Right lung (tissue), 5 donors: Measurements from ENCODE around the gene POMT1. TPM values are rescaled to one million over a fixed set of nuclear protein-coding genes. Genes with fewer than 3 reads are reported as not detected.
"Not testable (repeated sequence)": the region's sequence is repeated elsewhere in the genome, so short reads cannot be mapped to it uniquely, and the experiment has no call there.

Experiments
- DNase-seq, 2 donors: peaks; one replicate each; pipeline ENCODE4 v3.0.0-alpha.2; 2013
- polyA plus RNA-seq, 5 donors: library from polyadenylated mRNA; unstranded; fragments of 120-200 nt; gene quantifications; one replicate each; pipeline versions ENCODE4 v1.2.1 to v1.2.3, GENCODE V29; 2013; ENCODE audit warnings: inconsistent platforms in 1 of 5, low replicate concordance in 1 of 5; ENCODE audit not compliant: insufficient read length in 5 of 5, insufficient read depth in 1 of 5

Gene POMT1
- polyA plus RNA-seq, 5 donors = 32.7 to 52.6 (median 36.0) TPM

DNA sequence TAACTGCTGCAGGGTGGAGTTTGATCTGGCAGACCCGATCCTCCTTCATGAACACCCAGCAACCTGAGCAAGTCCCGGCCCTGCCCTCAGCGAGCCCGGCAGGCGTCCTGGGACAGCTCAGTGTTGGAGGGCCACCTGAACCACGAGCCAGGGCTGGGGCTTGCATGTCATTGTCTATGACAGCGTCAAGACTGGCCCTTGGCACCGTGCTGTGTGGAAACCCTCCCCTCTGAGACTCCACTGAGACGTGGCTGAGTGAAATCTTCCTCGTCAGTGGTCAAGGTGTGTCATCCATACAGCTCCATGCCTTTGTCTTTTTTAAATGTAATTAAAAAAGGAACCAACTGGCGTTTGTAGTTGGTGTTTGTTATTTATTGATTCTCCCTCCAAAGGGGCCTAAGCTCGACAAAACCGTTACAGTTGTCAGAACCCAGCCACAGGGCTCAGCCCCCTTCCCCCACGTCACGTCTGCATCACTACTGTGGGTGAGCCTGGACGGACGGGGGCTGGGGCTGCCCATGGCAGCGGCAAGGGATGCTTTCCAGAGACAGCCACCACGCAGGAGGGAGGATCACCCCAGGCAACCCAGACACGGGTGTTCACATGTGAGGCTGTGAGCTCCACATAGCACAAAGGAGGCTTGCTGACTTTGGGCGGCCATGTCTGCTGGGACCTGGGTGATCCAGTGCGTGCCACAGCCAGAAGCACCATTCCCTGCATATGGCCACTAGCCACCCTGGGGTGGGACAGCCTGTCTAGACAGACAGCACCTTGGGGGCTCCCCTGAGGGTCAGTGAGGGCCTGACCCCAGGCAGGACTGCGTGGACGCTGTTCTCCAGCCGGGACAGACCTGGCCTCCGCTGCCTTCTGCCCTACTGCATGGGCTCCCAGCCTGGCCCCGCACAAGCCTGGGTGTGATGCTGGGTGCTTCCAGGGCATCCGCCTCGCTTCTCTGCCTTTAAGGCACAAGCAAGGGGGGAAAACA is 21.0 kb downstream of the POMT1 start:
- DNase-seq = no peak

DNA sequence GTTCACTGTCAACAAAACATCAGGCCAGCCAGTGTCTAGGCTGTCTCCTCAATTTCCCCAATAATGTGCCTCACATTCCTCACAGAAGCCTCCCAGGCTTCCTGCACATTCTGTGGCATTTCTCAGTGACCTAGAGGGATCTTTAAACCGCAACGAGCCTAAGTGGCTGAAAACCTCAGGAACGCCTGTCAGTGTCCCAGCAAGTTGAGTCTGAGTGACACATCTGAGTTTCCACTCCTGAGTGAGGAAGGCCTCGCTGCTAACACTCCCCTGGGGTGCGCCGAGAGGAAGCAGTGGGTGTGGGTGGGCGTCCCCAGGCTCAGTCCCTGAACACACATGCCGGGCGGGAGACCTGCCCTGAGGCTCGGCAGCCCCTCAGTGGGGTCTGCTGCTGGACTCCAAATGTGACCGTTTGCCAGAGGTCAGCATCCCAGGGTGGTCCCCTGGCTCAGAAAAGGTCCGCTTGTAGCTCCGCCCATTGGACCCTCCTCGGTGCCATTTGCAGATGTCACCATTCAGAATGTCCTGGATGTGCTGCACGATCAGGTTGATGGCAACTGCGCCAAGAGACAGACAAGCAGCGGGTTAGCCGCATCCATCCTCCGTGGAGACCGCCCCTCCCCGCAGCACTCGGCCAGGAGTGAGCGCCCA is 22.1 kb downstream of the POMT1 start:
- DNase-seq = no peak

DNA sequence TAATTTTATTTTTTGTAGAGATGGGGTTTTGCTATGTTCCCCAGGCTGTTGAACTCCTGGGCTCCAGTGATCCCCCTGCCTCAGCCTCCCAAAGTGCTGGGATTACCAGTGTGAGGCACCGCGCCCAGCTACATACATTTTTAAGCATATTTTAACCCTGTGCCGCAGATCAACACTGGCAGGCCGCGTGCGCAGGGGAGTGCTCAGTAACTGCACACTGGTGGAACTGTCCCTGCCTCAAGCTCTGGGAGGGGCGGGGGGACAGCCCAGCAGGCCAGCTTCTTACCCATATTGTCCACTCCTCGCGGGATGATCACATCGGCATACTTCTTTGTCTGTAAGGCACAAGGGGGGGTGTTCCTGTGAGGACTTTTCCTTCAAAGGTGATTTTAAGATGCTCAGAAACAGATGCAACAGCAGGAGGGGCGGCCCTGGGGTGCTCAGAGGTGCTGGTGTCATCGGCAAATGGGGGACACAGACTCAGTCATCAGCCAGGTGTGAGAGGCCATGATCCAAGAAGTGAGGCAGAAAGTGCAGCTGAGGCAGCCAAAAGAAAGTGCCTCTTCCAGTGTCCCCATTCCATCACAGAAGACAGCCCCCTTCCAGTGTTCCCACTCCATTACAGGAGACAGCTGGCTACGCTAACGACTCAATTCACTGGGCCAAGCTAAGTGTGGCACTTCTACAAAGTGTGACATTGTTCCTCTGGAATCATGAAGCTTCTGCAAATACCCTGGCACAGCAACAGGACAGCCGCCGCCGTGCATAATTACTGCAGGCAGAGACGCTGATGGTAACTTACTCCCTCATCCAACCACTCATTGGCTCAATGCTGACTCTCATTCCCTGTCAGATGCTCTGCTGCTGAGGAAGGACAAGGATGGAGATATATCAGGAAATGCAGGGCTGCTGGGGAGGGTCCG is 23.2 kb downstream of the POMT1 start:
- DNase-seq = no peak

DNA sequence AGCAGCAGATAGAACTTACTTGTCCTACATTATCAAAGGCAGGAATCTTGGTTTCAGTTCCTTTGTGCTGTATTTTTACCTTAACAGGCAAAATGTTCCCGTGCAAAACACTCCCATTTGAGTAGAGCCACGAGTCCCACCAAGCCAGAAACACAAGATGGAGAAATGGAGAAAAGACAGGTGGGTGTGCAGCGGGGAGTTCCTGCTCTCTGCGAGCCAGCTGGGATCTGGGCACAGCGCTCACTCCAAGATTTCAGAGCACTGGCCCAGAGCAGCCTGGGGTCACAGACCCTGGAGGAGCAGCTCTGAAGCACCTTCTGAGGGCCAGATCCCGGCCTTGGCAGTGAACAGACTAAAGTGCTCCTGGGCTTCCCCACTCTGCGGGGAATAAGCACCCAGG is 25.5 kb downstream of the POMT1 start:
- no peak for DNase-seq

DNA sequence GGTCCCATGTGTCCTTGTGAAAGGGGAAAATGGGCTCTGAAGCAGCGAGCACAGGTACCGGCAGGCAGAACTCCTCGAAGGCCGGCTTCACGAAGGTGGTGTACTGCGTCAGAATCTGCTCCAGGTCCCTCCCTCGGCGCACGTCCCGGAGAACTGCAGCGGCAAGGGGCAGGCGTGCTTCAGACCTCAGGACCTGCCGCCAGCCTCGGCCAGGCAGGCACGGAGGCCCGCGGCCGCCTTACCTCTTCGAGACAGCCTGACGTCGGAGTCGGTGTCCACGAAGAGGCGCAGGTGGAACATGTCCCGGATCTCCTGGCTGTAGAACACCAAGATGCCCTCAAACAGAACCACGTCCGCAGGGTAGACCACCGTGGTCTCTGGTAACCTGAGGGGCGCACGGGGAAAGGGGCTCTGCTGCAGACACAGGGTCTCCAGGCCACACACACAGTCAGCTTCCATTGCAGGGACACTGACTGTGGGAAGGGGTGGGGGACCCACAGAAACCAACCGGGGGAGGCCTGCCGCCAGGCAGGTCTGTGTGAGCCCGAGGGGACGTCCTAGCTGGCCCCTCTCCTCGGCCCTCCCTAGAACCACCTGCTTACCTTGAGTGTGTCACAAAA is 26.3 kb downstream of the POMT1 start:
- no peak for DNase-seq

DNA sequence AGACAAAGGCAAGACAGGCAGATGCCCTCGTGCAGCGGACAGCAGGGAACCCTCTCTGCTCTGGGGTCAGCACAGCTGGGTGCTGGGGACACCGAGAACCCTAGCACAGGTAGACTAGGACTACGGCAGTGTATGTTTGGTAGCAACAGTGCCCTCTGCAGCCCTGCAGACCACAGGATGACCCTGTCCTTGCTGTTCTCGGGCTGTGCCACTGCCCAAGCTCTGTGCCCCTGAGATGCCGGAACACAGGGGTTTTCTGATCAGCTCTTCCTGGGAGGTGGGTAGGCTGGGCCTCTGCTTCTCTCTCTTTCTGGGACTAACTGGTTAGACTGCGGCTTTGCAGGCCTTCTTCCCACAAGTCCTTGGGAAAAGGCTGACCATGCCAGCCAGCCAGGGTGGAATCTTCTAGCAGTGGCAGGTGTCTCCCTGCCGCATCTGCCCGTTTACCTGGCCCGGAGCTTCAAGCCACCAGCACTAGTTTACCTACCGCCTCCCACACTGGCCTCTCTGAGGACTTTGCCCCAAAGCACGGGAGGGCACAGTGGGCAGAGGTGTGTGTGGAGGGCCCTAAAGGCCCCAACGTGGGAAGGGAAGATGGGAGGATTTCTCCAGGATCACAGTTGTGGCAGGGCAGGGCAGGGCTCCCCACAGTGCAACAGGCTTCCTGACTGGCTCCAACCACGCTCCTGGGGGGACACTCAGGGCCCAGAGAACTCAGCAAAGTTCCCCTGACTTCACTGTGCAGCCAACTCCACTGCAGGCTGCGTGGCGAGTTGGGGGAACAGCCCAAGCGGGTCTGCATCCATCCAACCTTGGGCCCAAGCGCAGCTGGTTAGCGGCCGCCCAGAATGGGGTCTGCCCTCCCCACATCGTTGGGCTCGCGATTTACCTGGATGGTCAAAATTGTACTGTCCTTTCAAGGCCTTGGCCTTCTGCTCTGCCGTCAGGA is 27.2 kb downstream of the POMT1 start:
- DNase-seq = no peak

DNA sequence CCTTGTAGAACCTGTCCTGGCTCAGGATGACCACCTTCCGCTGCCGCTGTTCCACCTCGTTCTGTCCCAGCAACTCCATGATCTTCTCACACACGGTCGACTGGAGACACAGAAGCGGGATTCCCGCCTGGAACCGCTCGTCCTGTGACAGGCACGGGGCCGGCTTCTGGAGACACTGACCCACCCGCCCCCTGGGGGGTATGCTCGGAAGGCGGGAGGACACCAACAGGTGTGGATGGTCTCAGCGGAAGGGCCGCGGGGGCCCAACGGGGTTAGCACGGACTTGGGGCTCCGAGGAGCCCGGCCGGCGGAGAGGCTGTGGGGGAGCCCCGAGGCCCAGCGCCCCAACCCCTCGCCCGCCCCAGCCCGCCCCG is 27.8 kb downstream of the POMT1 start:
- no peak for DNase-seq

DNA sequence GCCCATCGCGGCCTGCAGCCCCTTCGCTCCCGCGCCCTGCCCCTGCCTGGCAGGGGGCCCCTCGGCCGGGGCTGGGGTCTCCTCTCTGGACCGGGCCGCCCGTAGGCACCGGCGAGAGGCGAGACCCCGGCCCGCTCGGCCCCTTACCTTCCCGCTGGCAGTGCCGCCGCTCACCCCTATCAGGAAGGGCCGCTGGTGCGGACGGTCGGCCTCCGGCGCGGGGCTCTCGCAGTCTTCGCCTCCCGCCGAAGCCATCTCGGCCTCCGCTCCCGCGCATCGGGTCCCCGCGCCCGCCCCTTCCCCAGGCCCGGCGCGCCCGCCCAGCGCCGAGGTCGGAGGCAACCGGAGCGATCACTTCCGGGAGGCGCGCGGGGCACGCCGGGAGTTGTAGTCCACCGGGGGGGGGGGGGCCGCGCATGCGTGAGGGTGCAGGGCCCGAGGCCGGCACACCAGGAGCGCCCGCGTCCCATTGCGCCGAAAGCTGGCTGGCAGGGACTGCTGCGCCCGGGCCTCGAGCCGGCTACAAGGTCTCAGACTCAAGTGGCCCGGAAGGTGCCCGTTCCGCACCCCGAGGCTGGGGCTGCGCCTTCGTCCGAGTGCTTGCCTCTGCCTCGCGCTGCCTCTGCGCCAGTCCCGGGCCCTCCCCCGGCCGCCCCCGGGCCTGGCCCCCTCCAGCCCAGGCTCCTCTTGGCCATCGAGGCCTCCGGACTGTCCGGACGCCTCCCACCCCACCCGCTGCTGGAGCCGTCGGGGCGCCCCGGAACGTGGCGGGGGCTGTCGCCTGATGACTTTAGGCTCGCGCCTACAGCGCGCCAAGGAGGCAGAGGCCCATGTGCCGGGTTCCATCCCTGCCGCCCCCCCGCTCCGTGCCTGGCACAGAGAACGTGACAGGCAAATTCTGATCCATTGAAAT is 28.5 kb downstream of the POMT1 start, which contains the start of gene UCK1:
Gene UCK1 (minus strand): TSS at position 344 of the 913 bp plus-strand sequence. CDS start 89 bp downstream, at position 255.
- peak; percentile 85 to 86 for DNase-seq

DNA sequence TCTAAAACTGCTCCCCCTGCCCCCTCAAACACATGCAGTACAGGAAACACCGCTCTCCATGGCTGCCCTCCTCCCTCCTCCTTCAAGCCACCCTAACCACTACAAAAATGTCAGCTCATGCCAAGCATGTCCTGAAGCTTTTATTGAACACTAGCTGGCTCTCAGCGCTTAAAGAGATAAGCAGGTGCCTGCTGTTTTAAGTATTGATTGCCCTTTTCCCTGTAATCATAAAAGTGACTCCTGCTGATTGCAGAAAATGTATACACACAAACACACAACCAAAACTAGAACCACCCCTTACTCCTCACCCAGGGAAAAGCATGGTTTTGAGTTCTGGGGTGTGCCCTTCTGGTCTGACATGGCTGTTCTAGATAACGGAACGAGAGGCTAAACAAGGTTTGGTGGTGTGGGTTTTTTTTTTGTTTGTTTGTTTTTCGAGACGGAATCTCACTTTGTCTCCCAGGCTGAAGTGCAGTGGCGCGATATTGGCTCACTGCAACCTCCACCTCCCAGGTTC is 32.1 kb downstream of the POMT1 start:
- DNase-seq = no peak

DNA sequence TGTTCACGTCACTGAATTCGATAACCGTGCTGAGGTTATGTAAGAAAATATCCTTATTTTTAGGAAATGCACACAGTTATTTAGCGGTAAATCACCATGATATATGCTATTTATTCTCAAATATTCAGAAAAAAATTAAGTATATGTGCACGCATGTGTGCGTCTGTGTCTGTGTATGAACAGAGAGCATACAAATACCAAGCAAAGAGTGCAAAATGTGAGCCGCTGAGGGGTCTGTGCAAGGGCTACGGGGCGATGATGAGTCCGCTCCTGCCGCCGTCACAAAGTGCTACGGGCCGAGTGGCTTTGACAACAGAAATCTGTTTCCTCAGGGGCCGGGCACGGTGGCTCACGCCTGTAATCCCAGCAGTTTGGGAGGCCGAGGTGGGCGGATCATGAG is 35.2 kb downstream of the POMT1 start:
- no peak for DNase-seq

DNA sequence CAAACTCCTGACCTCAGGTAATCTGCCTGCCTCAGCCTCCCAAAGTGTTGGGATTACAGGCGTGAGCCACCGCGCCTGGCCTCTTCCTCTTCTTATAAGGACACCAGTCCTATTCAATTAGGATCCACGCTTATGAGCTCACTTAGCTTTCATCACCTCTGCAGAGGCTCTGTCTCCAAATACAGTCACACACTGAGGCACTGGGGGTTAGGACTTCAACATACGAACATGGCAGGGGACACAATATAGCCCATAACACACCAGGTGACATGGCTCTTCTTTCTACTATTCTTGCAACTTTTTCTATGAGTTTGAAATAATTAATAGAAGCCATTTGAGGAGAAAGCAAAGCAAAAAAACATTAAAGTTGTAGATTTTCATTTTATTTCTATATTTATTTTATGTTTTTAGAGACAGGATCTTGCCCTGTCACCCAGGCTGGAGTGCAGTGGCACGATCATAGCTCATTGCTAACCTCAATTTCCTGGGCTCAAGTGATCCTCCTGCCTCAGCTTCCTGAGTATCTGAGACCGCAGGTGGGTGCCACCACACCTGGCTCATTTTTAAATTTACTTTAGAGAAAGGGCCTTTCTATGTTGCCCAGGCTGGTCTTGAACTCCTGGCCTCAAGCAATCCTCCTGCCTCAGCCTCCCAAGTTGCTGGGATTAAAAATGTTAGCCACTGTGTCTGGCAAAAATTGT is 36.7 kb downstream of the POMT1 start:
- no peak for DNase-seq

DNA sequence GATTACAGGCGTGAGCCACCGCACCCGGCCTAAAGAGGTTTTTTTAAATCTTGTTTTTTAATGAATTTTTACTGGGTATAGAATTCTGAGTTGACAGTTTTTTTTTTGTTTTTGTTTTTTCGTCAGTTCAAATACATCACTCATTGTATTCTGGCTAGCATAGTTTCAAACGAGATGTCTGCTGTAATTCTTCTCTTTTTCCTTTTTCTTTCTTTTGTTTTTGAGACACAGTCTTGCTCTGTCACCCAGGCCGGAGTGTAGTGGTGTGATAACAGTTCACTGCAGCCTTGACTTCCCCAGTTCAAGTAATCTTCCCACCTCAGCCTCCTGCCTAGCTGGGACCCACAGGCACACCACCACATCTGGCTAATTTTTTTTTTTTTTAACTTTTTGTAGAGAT is 40.4 kb downstream of the POMT1 start:
- DNase-seq = no peak

DNA sequence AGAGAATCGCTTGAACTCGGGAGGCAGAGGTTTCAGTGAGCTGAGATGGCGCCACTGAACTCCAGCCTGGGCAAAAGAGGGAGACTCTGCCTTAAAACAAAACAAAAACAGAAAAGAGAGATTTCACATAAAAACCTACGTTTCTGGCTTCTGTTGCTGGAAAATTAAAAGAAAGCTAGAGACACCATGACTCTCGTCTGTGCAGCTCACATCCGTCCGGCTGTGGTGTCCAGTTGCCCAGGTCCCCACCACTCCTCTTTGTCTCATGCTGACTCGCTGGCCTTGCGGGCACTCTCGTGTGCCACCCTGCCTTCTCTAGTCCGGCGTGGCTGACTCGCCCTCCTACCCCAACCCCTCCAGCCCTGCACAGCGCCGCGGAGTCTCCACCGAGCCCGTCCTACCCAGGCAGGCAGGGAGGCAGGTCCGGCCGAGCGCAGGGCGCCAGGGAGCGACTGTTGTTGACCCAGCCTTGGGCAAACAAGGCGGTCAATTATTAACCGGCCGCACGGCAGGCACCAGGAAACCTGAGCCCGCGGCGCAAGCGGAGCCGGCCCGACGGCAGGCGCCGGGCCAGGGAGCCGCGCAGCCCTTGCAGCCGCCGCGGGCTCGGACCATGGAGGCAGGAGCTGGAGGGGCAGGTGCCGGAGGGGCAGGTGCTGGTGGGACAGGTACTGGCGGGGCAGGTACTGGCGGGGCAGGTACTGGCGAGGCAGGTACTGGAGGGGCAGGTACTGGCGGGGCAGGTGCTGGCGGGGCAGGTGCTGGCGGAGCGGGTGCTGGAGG is 42.5 kb downstream of the POMT1 start, which contains the start of gene PRRT1B:
Gene PRRT1B (plus strand): TSS at position 521 of the 783 bp plus-strand sequence. CDS start 93 bp downstream, at position 614.
- DNase-seq = peak; percentile 69 to 75

DNA sequence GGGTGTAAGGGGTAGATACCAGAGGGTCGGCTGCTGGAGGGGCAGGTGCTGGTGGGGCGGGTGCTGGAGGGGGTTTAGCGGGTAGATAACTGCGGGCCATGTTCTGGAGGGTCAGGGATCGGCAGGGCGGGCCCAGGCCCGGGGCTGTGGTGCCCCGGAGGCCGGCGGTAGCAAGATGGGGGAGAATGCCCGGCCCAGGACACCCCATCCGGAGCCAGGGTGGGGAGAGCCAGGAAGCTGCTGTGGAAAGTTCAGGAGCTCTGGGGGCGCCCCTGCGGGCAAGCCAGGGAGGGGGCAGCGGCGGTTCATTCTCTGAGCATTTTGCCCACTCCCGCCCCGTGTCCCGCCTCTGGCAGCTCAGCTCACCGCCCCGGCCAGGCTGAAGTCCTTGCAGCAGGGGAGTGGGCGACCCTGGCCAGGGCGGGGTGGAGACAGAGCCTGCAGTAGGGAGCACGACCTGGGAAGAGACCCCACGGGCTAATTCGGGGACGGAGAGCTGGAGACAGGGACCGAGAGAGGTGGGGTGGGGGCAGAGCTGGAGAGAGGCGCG is 43.1 kb downstream of the POMT1 start:
- no peak for DNase-seq

DNA sequence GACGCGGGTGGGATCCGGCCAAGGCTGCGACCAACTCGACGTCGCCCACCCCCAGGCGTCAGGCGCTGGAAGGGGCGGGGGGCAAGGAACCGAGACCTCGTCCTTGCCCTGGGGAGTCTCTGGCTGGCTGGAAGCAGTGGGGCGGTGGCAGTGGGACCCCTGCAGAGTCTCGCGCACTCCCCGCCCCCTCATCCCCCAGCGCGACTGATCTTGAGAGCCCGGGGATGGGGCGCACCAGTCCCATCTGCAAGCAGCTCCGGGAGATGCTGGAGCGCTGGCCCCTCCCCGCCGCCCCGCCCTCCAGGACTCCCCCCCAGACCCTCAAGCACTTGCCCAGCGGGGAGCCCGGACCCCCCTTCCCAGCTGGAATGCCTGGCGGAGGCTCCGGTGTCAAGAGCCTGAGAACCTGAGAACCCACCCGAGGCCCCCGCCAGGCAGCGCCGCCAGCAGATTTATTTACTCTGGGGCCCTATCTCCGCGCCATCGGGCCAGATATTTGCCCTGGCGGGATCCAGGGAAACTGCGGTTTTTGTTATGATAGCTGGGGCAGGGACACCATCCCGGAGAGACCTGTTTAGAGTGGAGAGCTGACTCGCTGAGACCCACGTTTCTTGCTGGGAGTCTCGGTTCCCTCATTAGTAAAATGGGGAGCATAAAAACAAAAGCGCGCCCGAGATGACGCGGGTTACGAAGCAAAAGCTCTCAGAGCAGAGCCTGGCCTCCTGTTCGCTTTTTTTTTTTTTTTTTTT is 43.8 kb downstream of the POMT1 start:
- peak; percentile 50 to 57 for DNase-seq

DNA sequence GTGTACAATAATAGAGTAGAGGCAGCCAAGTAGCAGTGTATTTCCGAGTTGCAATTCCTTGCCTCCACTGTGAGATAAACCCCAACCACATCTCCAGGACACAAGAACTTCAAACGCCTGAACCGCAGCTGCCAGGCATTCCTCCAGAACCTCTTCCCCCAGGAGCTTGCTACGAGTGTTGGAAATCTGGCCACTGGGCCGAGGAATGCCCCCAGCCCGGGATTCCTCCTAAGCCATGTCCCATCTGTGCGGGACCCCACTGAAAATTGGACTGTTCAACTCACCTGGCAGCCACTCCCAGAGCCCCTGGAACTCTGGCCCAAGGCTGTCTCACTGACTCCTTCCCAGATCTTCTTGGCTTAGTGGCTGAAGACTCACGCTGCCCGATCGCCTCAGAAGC is 46.5 kb downstream of the POMT1 start:
- not testable (repeated sequence) for DNase-seq
